Endothelial cell of umbilical vein (primary cell): ENCODE data around the gene TMEM178B. TPM values are rescaled to one million over a fixed set of nuclear protein-coding genes. Genes with fewer than 3 reads are reported as not detected.

Experiments
- BruUV-seq: library from RNA; stranded (reverse); fragments of 400-500 nt; replicated peaks from 2 replicates; lab custom pipeline; 2021; lab: Mats Ljungman, UMichigan
- CTCF ChIA-PET: fragments of 300-600, 350-600 bp; sonication (Branson Sonifier 250); formaldehyde crosslinking; loops from one replicate; lab custom pipeline; 2021; ENCODE audit warnings: antibody characterized with exemption, inconsistent platforms; lab: Charles Lee
- POLR2A ChIA-PET: fragments of 300-600, 350-600 bp; sonication (Branson Sonifier 250); formaldehyde crosslinking; loops from one replicate; lab custom pipeline; 2021; ENCODE audit warnings: antibody characterized with exemption, inconsistent platforms; lab: Charles Lee
- DNase-seq: peaks from one replicate; pipeline ENCODE4 v3.0.0-alpha.2; 2011; ENCODE audit warnings: low read depth, low spot score
- FAIRE-seq: peaks from 2 replicates; lab custom pipeline; 2011; peaks lifted over from hg19 to GRCh38; lab: Jason Lieb, UNC
- H2AFZ ChIP-seq: 2 replicates; pipeline ENCODE4 v1.6.0; 2012; ENCODE audit warnings: low read depth, low read length, control low read depth, inconsistent platforms
- H3K27ac ChIP-seq: 2 replicates; pipeline ENCODE4 v1.5.1; 2011; ENCODE audit warnings: low read depth, mild to moderate bottlenecking, control low read depth, low read length, moderate library complexity; ENCODE audit not compliant: insufficient read depth
- H3K27me3 ChIP-seq, 2 experiments: 2 replicates each; pipeline versions ENCODE4 v1.6.0 to v1.6.1; 2011; ENCODE audit warnings: low read length in 2 of 2, mixed read lengths in 1 of 2; ENCODE audit not compliant: control insufficient read depth in 2 of 2, insufficient read depth in 2 of 2
- H3K36me3 ChIP-seq, 2 experiments: 2 replicates in 1 of 2; 3 replicates in 1 of 2; pipeline ENCODE4 v1.5.1; 2011; ENCODE audit warnings: low read length in 2 of 2, mild to moderate bottlenecking in 1 of 2, moderate library complexity in 1 of 2; ENCODE audit not compliant: control insufficient read depth in 2 of 2, insufficient read depth in 2 of 2; ENCODE audit errors: extremely low read depth in 1 of 2
- H3K4me1 ChIP-seq: 3 replicates; pipeline ENCODE4 v1.5.1; 2011; ENCODE audit warnings: mild to moderate bottlenecking, low read length; ENCODE audit not compliant: control insufficient read depth, insufficient read depth; ENCODE audit errors: extremely low read depth
- H3K4me2 ChIP-seq: 2 replicates; pipeline ENCODE4 v1.6.1; 2011; ENCODE audit warnings: low read length, control low read depth, mixed read lengths; ENCODE audit not compliant: insufficient read depth
- H3K4me3 ChIP-seq, 3 experiments: fragments of 200-600 bp in 1 of 3; sonication (generic), shearing (Covaris generic) in 1 of 3; replicated peaks in 1 of 3; 2 replicates each; pipeline ENCODE4 v1.5.1; 2011 to 2016; ENCODE audit warnings: control low read depth in 3 of 3, low read length in 3 of 3, mild to moderate bottlenecking in 2 of 3, inconsistent platforms in 1 of 3, low read depth in 1 of 3, moderate library complexity in 1 of 3; ENCODE audit not compliant: insufficient read depth in 1 of 3
- H3K79me2 ChIP-seq: 2 replicates; pipeline ENCODE4 v1.6.0; 2012; ENCODE audit warnings: low read length, inconsistent platforms; ENCODE audit not compliant: control insufficient read depth, insufficient read depth
- H3K9ac ChIP-seq: replicated peaks from 2 replicates; pipeline ENCODE3; 2011; ENCODE audit warnings: low read length, control low read depth; ENCODE audit not compliant: insufficient read depth; ENCODE audit errors: extremely low read depth
- H3K9me1 ChIP-seq: replicated peaks from 3 replicates; pipeline ENCODE4 v1.6.0; 2011; ENCODE audit warnings: mild to moderate bottlenecking, low read length; ENCODE audit not compliant: control insufficient read depth, insufficient read depth; ENCODE audit errors: extremely low read depth
- H3K9me3 ChIP-seq: replicated peaks from 2 replicates; pipeline ENCODE4 v1.5.1; 2012; ENCODE audit warnings: low read length, inconsistent platforms; ENCODE audit not compliant: control insufficient read depth, insufficient read depth
- H4K20me1 ChIP-seq: replicated peaks from 2 replicates; pipeline ENCODE3; 2011; ENCODE audit warnings: mild to moderate bottlenecking, low read length; ENCODE audit not compliant: control insufficient read depth, insufficient read depth; ENCODE audit errors: extremely low read depth
- CTCF ChIP-seq, 2 donors: IDR thresholded peaks; 1 replicate in 1 of 2; 2 replicates in 1 of 2; pipeline ENCODE4 v1.5.1; 2011; ENCODE audit warnings: low read length in 2 of 2, mild to moderate bottlenecking in 2 of 2, moderate library complexity in 2 of 2, control low read depth in 1 of 2, inconsistent platforms in 1 of 2, low read depth in 1 of 2; ENCODE audit not compliant: insufficient read depth in 1 of 2; ENCODE audit errors: extremely low read depth in 1 of 2
- EZH2 ChIP-seq: IDR thresholded peaks from 2 replicates; pipeline ENCODE4 v1.6.1; 2012; ENCODE audit warnings: borderline replicate concordance, low read depth, mild to moderate bottlenecking, moderate library complexity, low read length, inconsistent platforms; ENCODE audit not compliant: severe bottlenecking
- FOS ChIP-seq: IDR thresholded peaks from 2 replicates; pipeline ENCODE4 v1.6.1; 2011; ENCODE audit warnings: mild to moderate bottlenecking, low read length, moderate library complexity, borderline replicate concordance; ENCODE audit not compliant: insufficient read depth
- GATA2 ChIP-seq: IDR thresholded peaks from 2 replicates; pipeline ENCODE4 v1.7.0; 2011; ENCODE audit warnings: low read depth, mild to moderate bottlenecking, moderate library complexity, mixed read lengths, low read length; ENCODE audit not compliant: insufficient read length, insufficient read depth
- JUN ChIP-seq: IDR thresholded peaks from 2 replicates; pipeline ENCODE4 v1.6.1; 2011; ENCODE audit warnings: borderline replicate concordance, low read depth; ENCODE audit not compliant: insufficient read length, insufficient read depth
- MAX ChIP-seq: IDR thresholded peaks from 2 replicates; pipeline ENCODE4 v1.6.1; 2011; ENCODE audit not compliant: insufficient read depth, insufficient read length
- MYC ChIP-seq: IDR thresholded peaks from one replicate; pipeline ENCODE4 v1.6.1; 2011; ENCODE audit warnings: mild to moderate bottlenecking, low read depth, low read length
- POLR2A ChIP-seq: IDR thresholded peaks from 2 replicates; pipeline ENCODE4 v1.6.1; 2012; ENCODE audit warnings: low read depth, mild to moderate bottlenecking, control low read depth, low read length
- POLR2AphosphoS5 ChIP-seq: IDR thresholded peaks from 2 replicates; pipeline ENCODE4 v1.6.1; 2012; ENCODE audit warnings: low read depth, mild to moderate bottlenecking, control low read depth, low read length, moderate library complexity; ENCODE audit not compliant: insufficient read depth
- dilution Hi-C: fragments of 300-500 bp; cut with MboI; formaldehyde crosslinking; loops from one replicate; pipeline ENCODE4 v1.15.0; 2019; ENCODE audit warnings: low sequenced_read_pairs; ENCODE audit not compliant: extremely low pct_ligation_motif_present
- intact Hi-C: fragments of 100-400 bp; cut with micrococcal nuclease; formaldehyde crosslinking; loops from one replicate; pipeline ENCODE4 v1.10.0; 2022
- polyA plus RNA-seq, 4 experiments: library from polyadenylated mRNA; depleted of rRNA in 3 of 4; stranded (reverse) in 3 of 4; unstranded in 1 of 4; fragments of >200 nt; gene quantifications; 2 replicates each; pipeline versions ENCODE4 v1.2.1 to v1.2.3, GENCODE V29; 2011 to 2012; ENCODE audit warnings: missing spikeins in 1 of 4
- total RNA-seq: library from RNA; stranded (reverse); gene quantifications from 2 replicates; pipeline ENCODE4 v1.2.3, GENCODE V29; 2021

The TMEM178B gene
- total and polyA plus RNA-seq, 2 donors (not counting 3 experiments of a cell fraction or from before 2014, with no cell fraction given): not detected

- H3K9me1 ChIP-seq: no peaks in the 10 kb centered on the region
- DNase-seq (no peak), FAIRE-seq (no peak)
- no peaks in the 10 kb centered on the region for H3K27me3 ChIP-seq
- H3K79me2 ChIP-seq: no peaks in the 10 kb centered on the region
- no peak overlapping the region for H2AFZ ChIP-seq
- dilution Hi-C loops (no loop called here), intact Hi-C loops (loop anchor here (10.0 kb wide), 1 partner anchor 165 kb away; no protein-coding TSS in a partner anchor)
- no peak for TF ChIP-seq GATA2
- no peak for TF ChIP-seq POLR2AphosphoS5
- TF ChIP-seq MYC: no peak
- no peak for TF ChIP-seq MAX
- no peak overlapping the region for H3K4me3 ChIP-seq
- no TSS peak for BruUV-seq
- no peaks in the 10 kb centered on the region for H3K36me3 ChIP-seq
- H3K9me3 ChIP-seq: no peaks in the 10 kb centered on the region
- H3K27ac ChIP-seq: no peak overlapping the region
- no peaks in the 10 kb centered on the region for H3K4me1 ChIP-seq
- POLR2A ChIA-PET: no interaction called here
- H3K9ac ChIP-seq: no peak overlapping the region
- no peak overlapping the region for H3K4me2 ChIP-seq
- CTCF ChIA-PET: no interaction called here
- no peaks in the 10 kb centered on the region for H4K20me1 ChIP-seq
These were observed 265.7 kb downstream of the TMEM178B start for GRCh38 chr7:141339603-141340002.

- H3K4me1 ChIP-seq: no peaks in the 10 kb centered on the region
- H3K27ac ChIP-seq: no peak overlapping the region
- intact Hi-C loops: loop anchor here (10.0 kb wide), 1 partner anchor 164 kb away; no protein-coding TSS in a partner anchor
- DNase-seq (no peak), FAIRE-seq (no peak)
- H3K9ac ChIP-seq: no peak overlapping the region
- no peaks in the 10 kb centered on the region for H4K20me1 ChIP-seq
- no peak overlapping the region for H3K4me3 ChIP-seq
- H3K9me3 ChIP-seq: no peaks in the 10 kb centered on the region
- TF ChIP-seq MAX (no peak), POLR2A (no peak), POLR2AphosphoS5 (no peak), JUN (no peak), CTCF (IDR thresholded peaks at IDR 0.05; ENCODE audit: extremely low read depth in 1 of 2, insufficient read depth in 1 of 2, low read depth in 1 of 2, low read length in 2 of 2) (no peak), FOS (no peak), EZH2 (no peak), MYC (no peak), GATA2 (no peak)
- H3K9me1 ChIP-seq: no peaks in the 10 kb centered on the region
- no peak overlapping the region for H2AFZ ChIP-seq
- H3K36me3 ChIP-seq: no peaks in the 10 kb centered on the region
- H3K4me2 ChIP-seq: no peak overlapping the region
- BruUV-seq: no TSS peak
- ChIA-PET CTCF (no interaction called here), POLR2A (no interaction called here)
- no peaks in the 10 kb centered on the region for H3K79me2 ChIP-seq
- H3K27me3 ChIP-seq: no peaks in the 10 kb centered on the region
- dilution Hi-C loops: no loop called here
These were observed 267.1 kb downstream of the TMEM178B start for GRCh38 chr7:141340991-141341390.
